ENCODE measurements around the gene LMF2.
A peak's percentile ranks its signal among the peaks of the same experiment; 100 is the strongest.
"Not testable (repeated sequence)": the region's sequence is repeated elsewhere in the genome, so short reads cannot be mapped to it uniquely, and the experiment has no call there.

Gene LMF2

GRCh38 chr22:50537765-50538164 is 30.3 kb upstream of the LMF2 start:
- DNase-seq: no peak
- intact Hi-C loops (cut with DNase I): no loop called here

DNA sequence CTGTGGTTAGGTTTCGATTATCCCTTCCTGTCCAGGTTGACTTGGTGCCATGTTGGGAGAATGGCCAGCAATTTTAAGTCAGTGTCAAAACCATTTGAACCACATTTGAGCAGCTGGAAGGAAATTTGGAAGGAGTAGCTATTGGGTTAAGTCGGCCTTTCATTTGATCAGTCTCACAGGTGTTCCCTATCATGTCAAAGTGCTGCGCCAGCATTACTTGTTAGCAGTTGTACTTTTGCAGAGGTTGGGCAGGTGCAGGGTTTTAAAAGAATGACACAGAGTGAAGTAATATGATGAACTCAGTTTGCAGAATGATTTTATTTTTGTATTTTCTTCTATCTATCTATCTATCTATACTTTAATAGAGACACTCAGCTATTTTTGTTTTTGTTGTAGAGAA is 28.7 kb upstream of the LMF2 start:
- no peak for DNase-seq
- intact Hi-C loops (cut with DNase I): no loop called here

DNA sequence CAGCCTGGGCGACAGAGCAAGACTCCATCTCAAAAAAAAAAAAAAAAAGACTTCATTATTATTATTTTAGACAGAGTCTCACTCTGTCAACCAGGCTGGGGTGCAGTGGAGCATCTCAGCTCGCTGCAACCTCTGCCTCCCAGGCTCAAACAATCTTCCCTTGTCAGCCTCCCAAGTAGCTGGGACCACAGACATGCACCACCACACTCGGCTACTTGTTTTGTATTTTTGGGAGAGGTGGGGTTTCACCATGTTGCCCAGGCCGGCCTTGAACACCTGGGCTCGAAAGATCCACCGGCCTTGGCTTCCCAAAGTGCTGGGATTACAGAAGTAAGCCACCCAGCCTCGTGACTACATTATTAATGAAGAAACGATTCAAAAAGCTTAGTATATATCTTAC is 27.6 kb upstream of the LMF2 start:
- intact Hi-C loops (cut with DNase I): no loop called here
- DNase-seq: no peak

- intact Hi-C loops (cut with DNase I): not testable (repeated sequence)
- peak in 6 of 42 donors; percentile 37 to 62 (median 50) for DNase-seq
These were observed 26.6 kb upstream of the LMF2 start for GRCh38 chr22:50533856-50534711.

- intact Hi-C loops (cut with DNase I): no loop called here
- DNase-seq: no peak
These were observed 25.6 kb upstream of the LMF2 start for GRCh38 chr22:50532824-50533796.

DNA sequence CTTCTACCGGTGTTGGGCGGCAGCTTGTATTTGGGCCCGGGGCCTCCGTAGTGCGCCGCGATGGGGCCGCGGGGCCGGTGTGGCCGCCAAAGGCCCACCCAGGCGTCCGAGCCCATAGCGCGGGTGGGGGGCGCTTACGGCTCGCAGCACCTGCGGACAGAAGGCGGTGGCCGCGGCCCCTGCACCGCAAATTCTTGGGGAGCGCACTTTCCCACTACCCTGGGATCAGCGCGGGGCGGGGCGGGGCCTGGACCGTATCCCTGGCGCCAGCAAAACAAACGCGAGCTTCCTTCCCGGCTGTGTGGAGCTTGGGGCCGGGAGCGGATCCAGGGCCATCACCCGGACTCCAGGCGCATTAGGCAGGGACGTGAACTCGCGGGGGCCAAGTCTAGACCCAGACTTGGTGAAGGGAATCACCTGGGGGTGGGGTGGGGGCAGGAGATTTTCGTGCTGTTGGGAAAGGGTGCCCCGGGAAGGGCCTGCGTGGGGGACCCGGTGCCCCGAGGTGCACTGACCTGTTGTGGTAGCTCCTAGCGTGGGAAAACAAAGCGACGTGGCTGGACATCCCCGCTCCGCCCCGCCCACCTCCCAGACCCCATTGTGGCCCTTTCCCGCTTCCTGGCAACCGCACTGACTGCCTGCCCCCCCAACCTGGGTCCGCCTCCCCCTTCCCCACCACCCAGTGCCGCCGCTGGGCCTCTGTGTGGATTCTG is 24.6 kb upstream of the LMF2 start:
- peak in 2 of 42 donors; percentile 38 to 51 for DNase-seq
- intact Hi-C loops (cut with DNase I): no loop called here

DNA sequence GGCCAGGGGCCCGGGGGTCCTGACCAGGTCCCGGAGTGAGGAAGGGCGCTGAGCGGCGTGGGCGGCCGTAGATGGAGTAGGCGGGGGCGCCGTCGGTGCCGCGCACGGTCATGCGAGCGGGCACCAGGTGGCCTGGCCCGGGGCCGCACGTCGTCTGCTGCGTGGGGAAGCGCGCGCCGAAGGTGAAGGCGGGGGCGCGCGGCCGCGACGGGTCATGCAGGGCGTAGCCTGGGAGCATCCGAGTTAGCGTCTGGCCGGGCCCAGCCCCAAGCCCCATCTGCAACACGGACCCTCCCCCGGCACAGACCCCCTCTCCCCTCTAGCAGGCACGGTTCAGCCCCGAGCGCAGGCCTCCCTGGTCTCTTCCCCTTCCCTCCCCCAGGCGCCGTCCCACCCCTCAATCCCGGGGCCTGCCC is 24.1 kb upstream of the LMF2 start:
- intact Hi-C loops (cut with DNase I): no loop called here
- no peak for DNase-seq

- peak in 12 of 42 donors; percentile 21 to 64 (median 48) for DNase-seq
These were observed 23.5 kb upstream of the LMF2 start for GRCh38 chr22:50530877-50531545.

DNA sequence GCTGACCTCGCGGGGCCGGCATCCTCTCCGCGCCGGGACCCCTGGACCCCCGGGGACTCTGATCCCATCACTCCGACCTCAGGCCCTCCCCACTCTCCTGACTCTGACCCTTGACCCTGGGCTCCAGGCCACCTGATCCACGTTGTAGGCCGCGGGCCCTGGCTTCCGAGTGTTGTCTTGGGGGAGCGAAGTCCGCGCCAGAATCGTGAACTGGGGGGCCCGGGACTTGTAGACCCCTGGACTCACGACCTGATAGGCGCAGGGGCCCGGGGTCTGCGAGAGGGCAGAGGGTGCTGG is 23.0 kb upstream of the LMF2 start:
- no peak for DNase-seq
- intact Hi-C loops (cut with DNase I): no loop called here

More at GRCh38 chr22:50530877-50531545, 23.5 kb upstream of the LMF2 start:
- intact Hi-C loops (cut with DNase I): no loop called here

- peak in 8 of 42 donors; percentile 34 to 52 (median 42) for DNase-seq
- intact Hi-C loops (cut with DNase I): loop anchor here (5.0 kb wide), 1 partner anchor 52 kb away; the partner anchor contains the start of gene CHKB
These were observed 22.5 kb upstream of the LMF2 start, which contains the start of gene TYMP for GRCh38 chr22:50529897-50530579. Gene TYMP (minus strand): TSS chr22:50530012. CDS start chr22:50529709, 303 bp downstream.

DNA sequence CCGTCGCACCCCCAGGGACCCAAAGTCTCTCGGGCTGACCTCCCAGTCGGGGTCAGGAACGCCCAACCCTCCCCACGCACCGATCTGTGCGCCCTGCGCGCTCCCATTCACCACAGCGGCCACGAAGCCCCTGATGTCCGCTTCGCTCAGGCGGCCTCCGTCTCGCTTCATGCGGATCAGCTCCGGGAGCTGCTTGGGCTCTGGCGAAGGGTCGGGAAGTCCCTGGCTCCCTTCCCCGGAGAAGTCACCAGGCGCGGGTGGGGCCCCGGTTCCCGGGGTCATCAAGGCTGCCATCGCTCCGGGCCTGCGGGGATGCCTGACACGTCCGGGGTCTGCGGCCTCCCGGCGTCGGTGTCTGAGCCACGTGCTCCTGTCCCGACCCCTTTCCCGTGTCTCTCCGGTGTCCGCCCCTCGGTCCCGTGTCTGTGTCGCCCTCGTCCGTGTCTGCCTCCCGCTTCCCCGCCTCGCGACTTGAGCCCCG is 22.0 kb upstream of the LMF2 start:
- no peak for DNase-seq
- intact Hi-C loops (cut with DNase I): loop anchor here (5.0 kb wide), 1 partner anchor 53 kb away; the partner anchor contains the start of gene CHKB

- intact Hi-C loops (cut with DNase I): loop anchor here (5.0 kb wide), 1 partner anchor 53 kb away; the partner anchor contains the start of gene CHKB
- no peak for DNase-seq
These were observed 21.3 kb upstream of the LMF2 start for GRCh38 chr22:50528682-50529415.

- intact Hi-C loops (cut with DNase I): loop anchor here (5.0 kb wide), 1 partner anchor 54 kb away; the partner anchor contains the start of gene CHKB
- DNase-seq: no peak
These were observed 20.6 kb upstream of the LMF2 start for GRCh38 chr22:50527921-50528681.

GRCh38 chr22:50526834-50527801 is 19.6 kb upstream of the LMF2 start:
- intact Hi-C loops (cut with DNase I): loop anchor here (5.0 kb wide), 1 partner anchor 55 kb away; the partner anchor contains the start of gene CHKB
- peak in 7 of 42 donors; percentile 22 to 64 (median 39) for DNase-seq
